HG03039 (cell line): ENCODE results near the gene RB1.
A peak's percentile ranks its signal among the peaks of the same experiment; 100 is the strongest.
"Not testable (repeated sequence)": the region's sequence is repeated elsewhere in the genome, so short reads cannot be mapped to it uniquely, and the experiment has no call there.

Experiments
- ATAC-seq: cut with Tn5 transposase; IDR thresholded peaks from one replicate; pipeline ENCODE4 v1.9.1; 2021; ENCODE audit warnings: mild to moderate bottlenecking, moderate library complexity; ENCODE audit not compliant: unreplicated experiment

Gene RB1

GRCh38 chr13:48297131-48297786, 6.3 kb upstream of the RB1 start:
- no peak for ATAC-seq

DNA sequence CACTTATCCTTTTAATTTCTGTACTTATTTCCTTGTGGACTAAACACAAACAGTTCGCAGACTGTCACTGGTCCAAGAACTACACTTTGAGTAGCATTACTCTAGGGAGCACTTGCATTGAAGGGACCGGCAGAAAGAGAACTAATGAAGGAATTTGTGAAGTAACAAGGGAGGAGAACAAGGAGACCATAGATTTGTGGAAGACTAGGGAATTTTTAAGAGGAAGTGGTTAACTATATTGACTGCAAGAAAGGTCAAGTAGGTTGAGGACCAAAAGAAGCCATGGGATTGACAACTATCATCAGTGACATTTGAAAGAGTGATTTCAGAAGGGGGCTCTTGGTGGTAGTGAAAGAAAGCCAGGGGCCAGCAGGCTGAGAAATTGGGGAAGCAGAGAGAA, 4.0 kb upstream of the RB1 start:
- ATAC-seq: no peak

DNA sequence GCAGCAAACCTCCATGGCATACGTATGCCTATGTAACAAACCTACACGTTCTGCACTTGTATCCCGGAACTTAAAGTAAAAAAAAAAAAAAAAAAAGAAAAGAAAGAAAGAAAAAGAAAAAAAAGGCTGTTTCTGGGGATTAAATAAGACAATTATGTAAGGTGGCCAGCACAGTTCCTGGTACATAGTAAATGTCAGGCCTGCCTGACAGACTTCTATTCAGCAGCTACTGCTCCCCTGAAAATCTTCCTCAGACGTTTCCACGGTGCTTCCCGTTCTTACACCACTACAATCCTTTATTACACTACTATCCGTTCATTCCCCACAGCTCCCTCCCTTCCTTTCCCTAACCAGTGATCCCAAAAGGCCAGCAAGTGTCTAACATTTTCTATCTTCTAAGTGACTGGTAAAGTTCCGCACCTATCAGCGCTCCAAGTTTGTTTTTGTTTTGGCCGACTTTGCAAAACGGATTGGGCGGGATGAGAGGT, 636 bp upstream of the RB1 start:
- ATAC-seq: no peak

DNA sequence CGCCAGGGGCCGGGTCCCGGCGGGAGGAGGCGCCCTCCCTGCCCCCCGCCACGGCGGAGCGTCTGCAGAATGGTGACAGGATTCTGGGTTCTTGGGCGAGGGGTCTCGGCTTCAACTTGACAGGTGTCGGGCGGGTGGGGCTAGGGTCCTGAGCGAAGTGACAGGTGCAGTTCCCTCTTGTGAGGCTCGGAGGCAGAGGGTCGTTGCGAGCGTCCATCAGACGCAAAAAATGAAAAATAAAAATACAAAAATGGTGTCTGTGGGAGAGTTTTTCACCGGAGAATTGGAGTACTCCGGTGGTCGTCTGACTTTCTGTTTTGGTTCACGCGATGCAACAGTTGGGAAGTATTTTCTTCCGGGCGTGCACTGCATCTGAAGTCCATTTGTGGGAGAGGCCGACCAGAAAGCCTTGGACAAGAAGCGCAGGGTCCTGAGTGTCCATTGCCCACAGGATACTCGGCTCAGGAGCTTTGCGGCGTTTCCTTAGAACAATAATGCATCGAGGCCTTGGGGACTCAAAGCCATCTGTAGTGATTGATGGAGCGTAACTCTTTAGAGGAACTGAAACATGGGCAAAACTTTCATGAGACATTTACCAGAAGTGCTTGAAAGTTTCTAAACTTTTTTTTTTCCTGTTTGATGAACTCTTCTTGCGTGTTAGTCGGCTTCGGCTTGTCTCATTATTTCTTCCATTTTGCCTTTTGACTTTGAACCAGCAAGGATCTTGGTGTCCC, 759 bp downstream of the RB1 start:
- ATAC-seq: peak; percentile 58

DNA sequence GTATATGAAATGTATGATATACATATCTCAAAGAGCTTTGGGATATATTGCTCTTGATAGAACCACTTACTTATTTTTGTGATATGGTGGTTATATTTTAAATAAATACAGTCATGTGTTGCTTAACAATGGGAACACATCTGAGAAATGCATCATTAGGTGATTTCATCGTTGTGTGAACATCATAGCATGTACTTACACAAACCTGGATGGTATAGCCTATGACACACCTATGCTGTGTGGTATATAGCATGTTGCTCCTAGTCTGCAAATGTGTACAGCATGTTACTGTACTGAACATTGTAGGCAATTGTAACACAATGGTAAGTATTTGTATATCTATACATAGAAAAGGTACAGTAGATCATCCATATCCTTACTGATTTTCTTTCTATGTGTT, 7.7 kb downstream of the RB1 start:
- ATAC-seq: no peak

DNA sequence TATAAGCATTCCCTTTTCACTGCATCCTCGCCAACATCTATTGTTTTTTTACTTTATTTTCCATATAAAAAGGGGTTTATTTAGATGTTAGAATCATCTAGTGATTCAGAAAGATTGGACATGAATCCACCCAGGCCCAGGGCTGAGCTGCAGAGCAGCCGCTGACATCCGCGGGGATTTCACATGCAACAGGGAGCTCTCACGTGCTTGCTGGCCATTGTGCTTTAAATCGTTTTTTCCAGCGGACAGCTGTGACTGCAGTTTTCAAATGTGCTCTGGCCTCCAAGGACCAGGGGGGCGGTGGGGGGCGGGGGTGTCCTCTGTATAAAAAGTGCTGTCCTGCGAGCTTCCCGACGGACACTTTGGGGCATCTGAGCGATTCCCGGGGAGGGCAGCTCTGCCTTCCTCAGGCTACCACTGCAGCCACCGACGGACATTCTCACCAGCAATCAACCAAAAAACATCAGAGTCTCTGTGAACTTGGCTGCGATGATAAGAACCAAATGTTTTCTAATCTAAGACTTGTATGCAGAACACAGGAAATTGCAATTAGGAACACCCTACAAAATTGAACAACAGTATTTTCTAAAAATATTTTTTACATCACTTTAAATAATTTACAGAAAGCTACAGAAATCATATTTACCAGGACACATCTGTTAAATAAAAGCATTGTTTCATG, 12.6 kb downstream of the RB1 start:
- ATAC-seq: no peak

GRCh38 chr13:48316826-48317510, 13.4 kb downstream of the RB1 start:
- no peak for ATAC-seq

GRCh38 chr13:48317511-48318376, 14.2 kb downstream of the RB1 start:
- ATAC-seq: no peak

GRCh38 chr13:48318377-48318811, 14.8 kb downstream of the RB1 start:
- no peak for ATAC-seq

- no peak for ATAC-seq
These were observed 15.4 kb downstream of the RB1 start for GRCh38 chr13:48318821-48319511.

DNA sequence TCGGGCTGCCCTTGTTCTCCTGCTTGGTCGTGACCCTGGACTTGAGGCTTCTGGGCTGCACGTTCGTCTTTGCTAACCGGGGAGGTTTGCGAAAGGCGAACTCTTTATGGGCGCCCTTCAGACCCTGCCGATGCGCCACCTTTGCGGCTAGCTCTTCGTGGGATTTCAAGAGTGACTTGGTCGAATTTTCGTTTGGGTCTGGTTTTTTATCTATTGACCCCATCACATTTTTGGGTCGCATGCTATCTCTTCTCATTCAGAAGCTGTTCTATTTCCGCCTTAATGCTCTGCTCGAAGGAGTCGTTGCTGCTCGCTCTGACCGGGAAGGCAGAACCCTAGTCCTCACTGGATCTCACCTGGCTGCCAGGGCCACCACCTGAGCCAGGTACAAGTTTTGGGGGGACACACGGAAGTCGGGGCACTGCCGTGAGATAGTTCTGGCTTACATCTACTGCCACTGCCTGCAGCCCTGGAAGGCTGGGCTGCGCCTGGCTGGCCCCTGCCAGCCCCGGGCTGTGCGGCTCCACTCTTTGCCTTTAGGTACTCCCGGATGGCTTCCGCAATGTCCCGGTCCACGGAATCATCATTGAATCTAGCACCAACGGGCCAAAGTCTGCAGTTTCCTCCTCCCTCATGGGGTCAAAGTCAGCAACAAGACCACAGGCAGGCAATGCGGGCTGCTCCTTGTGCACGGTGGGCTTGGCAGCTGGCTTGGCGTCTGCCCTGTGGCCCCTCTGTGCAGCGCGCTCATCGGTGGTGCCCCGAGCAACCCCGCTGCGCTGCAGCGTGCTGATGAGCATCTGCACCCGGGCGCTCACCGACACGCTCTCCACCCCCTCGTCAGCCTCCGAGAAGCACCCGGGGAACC, 16.2 kb downstream of the RB1 start:
- no peak for ATAC-seq

GRCh38 chr13:48320399-48320790, 16.8 kb downstream of the RB1 start:
- no peak for ATAC-seq

- ATAC-seq: no peak
These were observed 17.4 kb downstream of the RB1 start for GRCh38 chr13:48320891-48321510.

GRCh38 chr13:48322294-48322693, 18.7 kb downstream of the RB1 start:
- no peak for ATAC-seq

- ATAC-seq: no peak
These were observed 30.4 kb downstream of the RB1 start for GRCh38 chr13:48333976-48334375.

- ATAC-seq: no peak
These were observed 31.1 kb downstream of the RB1 start for GRCh38 chr13:48334534-48335127.

DNA sequence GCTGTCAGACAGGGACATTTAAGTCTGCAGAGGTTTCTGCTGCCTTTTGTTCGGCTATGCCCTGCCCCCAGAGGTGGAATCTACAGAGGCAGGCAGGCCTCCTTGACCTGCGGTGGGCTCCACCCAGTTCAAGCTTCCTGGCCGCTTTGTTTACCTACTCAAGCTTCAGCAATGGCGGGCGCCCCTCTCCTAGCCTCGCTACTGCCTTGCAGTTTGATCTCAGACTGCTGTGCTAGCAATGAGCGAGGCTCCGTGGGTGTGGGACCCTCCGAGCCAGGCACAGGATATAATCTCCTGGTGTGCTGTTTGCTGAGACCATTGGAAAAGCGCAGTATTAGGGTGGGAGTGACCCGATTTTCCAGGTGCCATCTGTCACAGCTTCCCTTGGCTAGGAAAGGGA, 35.6 kb downstream of the RB1 start:
- ATAC-seq: not testable (repeated sequence)

GRCh38 chr13:48344264-48344663, 40.7 kb downstream of the RB1 start:
- no peak for ATAC-seq
